Fibroblast of mammary gland (primary cell): ENCODE results near the gene MSI2.

Source experiments
- DNase-seq: peaks from one replicate; pipeline ENCODE4 v3.0.0-alpha.2; 2010; ENCODE audit warnings: low read depth
- H3K4me3 ChIP-seq: 2 replicates; pipeline ENCODE4 v1.5.1; 2011; ENCODE audit warnings: low read depth, mild to moderate bottlenecking, low read length, moderate library complexity; ENCODE audit not compliant: control insufficient read depth
- CTCF ChIP-seq: conservative IDR thresholded peaks from 2 replicates; pipeline ENCODE4 v1.5.1; 2011; ENCODE audit warnings: low read depth, low read length, inconsistent platforms; ENCODE audit not compliant: control insufficient read depth, insufficient read depth

MSI2 gene

GRCh38 chr17:57535249-57535966 lies 279.1 kb downstream of the MSI2 start:
- no peak for DNase-seq
- no peak for TF ChIP-seq CTCF
- H3K4me3 ChIP-seq, result no peak overlapping the region

GRCh38 chr17:57536289-57536688 lies 280.0 kb downstream of the MSI2 start:
- no peak overlapping the region for H3K4me3 ChIP-seq
- no peak for DNase-seq
- TF ChIP-seq CTCF, result no peak

GRCh38 chr17:57536789-57537523 lies 280.6 kb downstream of the MSI2 start:
- H3K4me3 ChIP-seq, result no peak overlapping the region
- no peak for TF ChIP-seq CTCF
- DNase-seq, result no peak

- TF ChIP-seq CTCF, result no peak
- no peak overlapping the region for H3K4me3 ChIP-seq
- no peak for DNase-seq
Measured at GRCh38 chr17:57537524-57538410, 281.4 kb downstream of the MSI2 start.

GRCh38 chr17:57538736-57539456 lies 282.6 kb downstream of the MSI2 start:
- TF ChIP-seq CTCF, result no peak
- no peak for DNase-seq
- H3K4me3 ChIP-seq, result no peak overlapping the region
